Measurements from ENCODE around the gene RCVRN. TPM values are rescaled to one million over a fixed set of nuclear protein-coding genes. Genes with fewer than 3 reads are reported as not detected.

The RCVRN gene
- total and polyA plus RNA-seq, 2 donors (not counting 1 experiment from before 2014, with no cell fraction given) = not detected

DNA sequence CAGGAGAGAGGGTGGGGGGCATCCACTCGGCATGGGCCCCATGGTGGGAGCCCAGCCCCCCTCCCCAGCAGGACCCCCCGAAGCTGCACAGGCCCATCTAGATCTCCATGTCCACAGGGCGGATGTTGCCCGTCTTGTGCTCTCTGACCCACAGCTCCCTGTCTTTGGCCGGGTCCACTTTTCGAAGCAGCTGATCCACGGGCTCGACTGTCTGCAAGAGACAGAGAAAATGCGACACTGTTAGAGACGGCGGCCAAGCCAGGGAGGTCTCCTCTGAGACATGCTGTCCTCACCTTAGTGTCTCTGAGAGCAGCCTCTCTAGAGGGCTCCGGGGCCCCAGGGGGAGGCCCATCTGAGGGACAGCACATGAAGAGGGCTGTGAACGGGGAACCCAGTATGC is 12.1 kb upstream of the RCVRN start:
- H3K4me1 ChIP-seq (ENCODE audit: control insufficient read depth, extremely low read depth, insufficient read depth, low read length) = no peaks in the 10 kb centered on the region
- no peaks in the 10 kb centered on the region for H3K36me3 ChIP-seq (ENCODE audit: control insufficient read depth, insufficient read depth, low read length)
- no peaks in the 10 kb centered on the region for H3K27me3 ChIP-seq (ENCODE audit: control insufficient read depth, insufficient read depth, low read length)
- no peaks in the 10 kb centered on the region for H3K79me2 ChIP-seq (ENCODE audit: control insufficient read depth, insufficient read depth, low read length)
- no peak overlapping the region for H3K4me2 ChIP-seq (ENCODE audit: extremely low read depth, insufficient read depth, low read length)
- H3K27ac ChIP-seq (ENCODE audit: insufficient read depth, low read length) = no peak overlapping the region
- H3K9me3 ChIP-seq (ENCODE audit: control insufficient read depth, insufficient read depth, low read depth, low read length) = no peaks in the 10 kb centered on the region
- no peak for DNase-seq (ENCODE audit: low read depth in 2 of 2)
- H4K20me1 ChIP-seq (ENCODE audit: control insufficient read depth, extremely low read depth, insufficient read depth, low read length) = no peaks in the 10 kb centered on the region
- no peak overlapping the region for H3K9ac ChIP-seq (ENCODE audit: insufficient read depth, low read length)
- TF ChIP-seq, protein P1, sequence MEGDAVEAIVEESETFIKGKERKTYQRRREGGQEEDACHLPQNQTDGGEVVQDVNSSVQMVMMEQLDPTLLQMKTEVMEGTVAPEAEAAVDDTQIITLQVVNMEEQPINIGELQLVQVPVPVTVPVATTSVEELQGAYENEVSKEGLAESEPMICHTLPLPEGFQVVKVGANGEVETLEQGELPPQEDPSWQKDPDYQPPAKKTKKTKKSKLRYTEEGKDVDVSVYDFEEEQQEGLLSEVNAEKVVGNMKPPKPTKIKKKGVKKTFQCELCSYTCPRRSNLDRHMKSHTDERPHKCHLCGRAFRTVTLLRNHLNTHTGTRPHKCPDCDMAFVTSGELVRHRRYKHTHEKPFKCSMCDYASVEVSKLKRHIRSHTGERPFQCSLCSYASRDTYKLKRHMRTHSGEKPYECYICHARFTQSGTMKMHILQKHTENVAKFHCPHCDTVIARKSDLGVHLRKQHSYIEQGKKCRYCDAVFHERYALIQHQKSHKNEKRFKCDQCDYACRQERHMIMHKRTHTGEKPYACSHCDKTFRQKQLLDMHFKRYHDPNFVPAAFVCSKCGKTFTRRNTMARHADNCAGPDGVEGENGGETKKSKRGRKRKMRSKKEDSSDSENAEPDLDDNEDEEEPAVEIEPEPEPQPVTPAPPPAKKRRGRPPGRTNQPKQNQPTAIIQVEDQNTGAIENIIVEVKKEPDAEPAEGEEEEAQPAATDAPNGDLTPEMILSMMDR (conservative IDR thresholded peaks at IDR 0.05 in 1 of 2, IDR thresholded peaks at IDR 0.05 in 1 of 2; ENCODE audit: low read depth in 1 of 2, low read length in 2 of 2) = no peak
- no peak for TF ChIP-seq EZH2 (IDR thresholded peaks at IDR 0.05; ENCODE audit: low read length, missing control alignments)
- no peak overlapping the region for H2AFZ ChIP-seq (ENCODE audit: low read length)
- no peak overlapping the region for H3K4me3 ChIP-seq (replicated peaks in 1 of 4; ENCODE audit: control extremely low read depth in 1 of 4, insufficient read depth in 1 of 4, low read depth in 3 of 4, low read length in 4 of 4)

- no peaks in the 10 kb centered on the region for H3K79me2 ChIP-seq (ENCODE audit: control insufficient read depth, insufficient read depth, low read length)
- DNase-seq (ENCODE audit: low read depth in 2 of 2) = no peak
- H3K9me3 ChIP-seq (ENCODE audit: control insufficient read depth, insufficient read depth, low read depth, low read length) = no peaks in the 10 kb centered on the region
- TF ChIP-seq, protein P1 (conservative IDR thresholded peaks at IDR 0.05 in 1 of 2, IDR thresholded peaks at IDR 0.05 in 1 of 2; ENCODE audit: low read depth in 1 of 2, low read length in 2 of 2) = no peak
- no peak for TF ChIP-seq EZH2 (IDR thresholded peaks at IDR 0.05; ENCODE audit: low read length, missing control alignments)
- no peaks in the 10 kb centered on the region for H3K36me3 ChIP-seq (ENCODE audit: control insufficient read depth, insufficient read depth, low read length)
- H2AFZ ChIP-seq (ENCODE audit: low read length) = no peak overlapping the region
- H3K9ac ChIP-seq (ENCODE audit: insufficient read depth, low read length) = no peak overlapping the region
- no peak overlapping the region for H3K27ac ChIP-seq (ENCODE audit: insufficient read depth, low read length)
- no peaks in the 10 kb centered on the region for H3K27me3 ChIP-seq (ENCODE audit: control insufficient read depth, insufficient read depth, low read length)
- no peak overlapping the region for H3K4me3 ChIP-seq (replicated peaks in 1 of 4; ENCODE audit: control extremely low read depth in 1 of 4, insufficient read depth in 1 of 4, low read depth in 3 of 4, low read length in 4 of 4)
- H3K4me2 ChIP-seq (ENCODE audit: extremely low read depth, insufficient read depth, low read length) = no peak overlapping the region
- no peaks in the 10 kb centered on the region for H3K4me1 ChIP-seq (ENCODE audit: control insufficient read depth, extremely low read depth, insufficient read depth, low read length)
- H4K20me1 ChIP-seq (ENCODE audit: control insufficient read depth, extremely low read depth, insufficient read depth, low read length) = no peaks in the 10 kb centered on the region
Observed at GRCh38 chr17:9916108-9916507, 11.0 kb upstream of the RCVRN start.

- no peak overlapping the region for H3K4me3 ChIP-seq (replicated peaks in 1 of 4; ENCODE audit: control extremely low read depth in 1 of 4, insufficient read depth in 1 of 4, low read depth in 3 of 4, low read length in 4 of 4)
- no peaks in the 10 kb centered on the region for H3K9me3 ChIP-seq (ENCODE audit: control insufficient read depth, insufficient read depth, low read depth, low read length)
- no peaks in the 10 kb centered on the region for H3K27me3 ChIP-seq (ENCODE audit: control insufficient read depth, insufficient read depth, low read length)
- H3K36me3 ChIP-seq (ENCODE audit: control insufficient read depth, insufficient read depth, low read length) = no peaks in the 10 kb centered on the region
- no peak overlapping the region for H3K27ac ChIP-seq (ENCODE audit: insufficient read depth, low read length)
- no peaks in the 10 kb centered on the region for H3K79me2 ChIP-seq (ENCODE audit: control insufficient read depth, insufficient read depth, low read length)
- H4K20me1 ChIP-seq (ENCODE audit: control insufficient read depth, extremely low read depth, insufficient read depth, low read length) = no peaks in the 10 kb centered on the region
- no peak overlapping the region for H3K4me2 ChIP-seq (ENCODE audit: extremely low read depth, insufficient read depth, low read length)
- no peaks in the 10 kb centered on the region for H3K4me1 ChIP-seq (ENCODE audit: control insufficient read depth, extremely low read depth, insufficient read depth, low read length)
- H2AFZ ChIP-seq (ENCODE audit: low read length) = no peak overlapping the region
- TF ChIP-seq EZH2 (IDR thresholded peaks at IDR 0.05; ENCODE audit: low read length, missing control alignments) = no peak
- TF ChIP-seq, protein P1 (conservative IDR thresholded peaks at IDR 0.05 in 1 of 2, IDR thresholded peaks at IDR 0.05 in 1 of 2; ENCODE audit: low read depth in 1 of 2, low read length in 2 of 2) = no peak
- no peak overlapping the region for H3K9ac ChIP-seq (ENCODE audit: insufficient read depth, low read length)
- no peak for DNase-seq (ENCODE audit: low read depth in 2 of 2)
Observed at GRCh38 chr17:9913476-9913875, 8.4 kb upstream of the RCVRN start.
